K562 (cell line): ENCODE data around the gene CMSS1. TPM values are rescaled to one million over a fixed set of nuclear protein-coding genes. Genes with fewer than 3 reads are reported as not detected.

ENCODE experiments used
- CHD1 ChIP-seq: fragments of 200-600 bp; sonication (generic); IDR thresholded peaks from one replicate; pipeline ENCODE4 v1.6.1; 2012; ENCODE audit warnings: mild to moderate bottlenecking, moderate library complexity, low read length, inconsistent platforms
- CREM ChIP-seq: IDR thresholded peaks from 2 replicates; pipeline ENCODE4 v1.6.1; 2014; ENCODE audit warnings: antibody characterized with exemption, low read depth
- FOXA1 ChIP-seq: fragments of 450-650 bp; IDR thresholded peaks from 2 replicates; pipeline ENCODE4 v1.6.1; 2016; ENCODE audit warnings: mild to moderate bottlenecking, borderline replicate concordance
- GTF3C2 ChIP-seq: IDR thresholded peaks from 3 replicates; pipeline ENCODE4 v1.6.1; 2011; ENCODE audit warnings: borderline replicate concordance, mild to moderate bottlenecking, moderate library complexity; ENCODE audit not compliant: insufficient read length; ENCODE audit errors: extremely low read depth
- POLR2AphosphoS2 ChIP-seq: IDR thresholded peaks from 2 replicates; pipeline ENCODE4 v1.6.1; 2012; ENCODE audit warnings: low read length, improper control_type of control experiment
- ZBTB17 ChIP-seq: fragments of 450-650 bp; formaldehyde crosslinking; IDR thresholded peaks from 2 replicates; pipeline ENCODE4 v1.4.0; 2020; ENCODE audit warnings: mild to moderate bottlenecking
- ZNF133 ChIP-seq: fragments of 250-450 bp; sonication (Bioruptor Pico); IDR thresholded peaks from 2 replicates; pipeline ENCODE4 v1.4.0; 2020; ENCODE audit warnings: mild to moderate bottlenecking
- ZNF263 ChIP-seq: sonication (generic); formaldehyde crosslinking; IDR thresholded peaks from 2 replicates; pipeline ENCODE4 v1.8.0; 2022; ENCODE audit warnings: mild to moderate bottlenecking, missing genetic modification reagents, borderline replicate concordance
- ZNF592 ChIP-seq: fragments of 450-650 bp; IDR thresholded peaks from 2 replicates; pipeline ENCODE4 v1.6.1; 2017; ENCODE audit warnings: antibody characterized with exemption, mild to moderate bottlenecking
- polyA plus RNA-seq, 8 experiments: library from polyadenylated mRNA; depleted of rRNA in 4 of 8; stranded (reverse) in 5 of 8; unstranded in 3 of 8; fragments of >200 nt; fragmentation: Nextera tagmentation in 2 of 8; fragmentation: Illumina TruSeq in 1 of 8; extraction: Ambion mirVana in 2 of 8; extraction: Trizol in 1 of 8; gene quantifications; 2 replicates each; pipeline versions ENCODE4 v1.2.1 to v1.2.3, GENCODE V29; 2011 to 2014; ENCODE audit warnings: inconsistent platforms in 1 of 8, missing spikeins in 1 of 8
- total RNA-seq, 7 experiments: library from RNA; depleted of rRNA in 6 of 7; stranded (reverse); fragments of >200 nt in 6 of 7; fragmentation: Illumina TruSeq in 2 of 7; extraction: Trizol in 2 of 7; gene quantifications; 2 replicates each; pipeline versions ENCODE4 v1.2.1 to v1.2.3, GENCODE V29; 2011 to 2021; ENCODE audit warnings: low replicate concordance in 1 of 7
- TF ChIP-seq, protein P1 (sequence below): fragments of 250-450 bp; sonication (Bioruptor Pico); IDR thresholded peaks from 2 replicates; pipeline ENCODE4 v1.4.0; 2020; ENCODE audit warnings: mild to moderate bottlenecking, moderate library complexity
- TF ChIP-seq, protein P2 (sequence below): sonication (generic); formaldehyde crosslinking; IDR thresholded peaks from 2 replicates; pipeline ENCODE4 v1.8.0; 2022; ENCODE audit warnings: missing genetic modification reagents, mild to moderate bottlenecking, borderline replicate concordance

The CMSS1 gene
- total and polyA plus RNA-seq, 9 of the 15 experiments (the other 6 are each of a cell fraction or from before 2014, with no cell fraction given): 46.9 to 109 (median 72.3) TPM

GRCh38 chr3:100040451-100041225 lies 223.0 kb downstream of the CMSS1 start (continued):
- TF ChIP-seq, protein P1, sequence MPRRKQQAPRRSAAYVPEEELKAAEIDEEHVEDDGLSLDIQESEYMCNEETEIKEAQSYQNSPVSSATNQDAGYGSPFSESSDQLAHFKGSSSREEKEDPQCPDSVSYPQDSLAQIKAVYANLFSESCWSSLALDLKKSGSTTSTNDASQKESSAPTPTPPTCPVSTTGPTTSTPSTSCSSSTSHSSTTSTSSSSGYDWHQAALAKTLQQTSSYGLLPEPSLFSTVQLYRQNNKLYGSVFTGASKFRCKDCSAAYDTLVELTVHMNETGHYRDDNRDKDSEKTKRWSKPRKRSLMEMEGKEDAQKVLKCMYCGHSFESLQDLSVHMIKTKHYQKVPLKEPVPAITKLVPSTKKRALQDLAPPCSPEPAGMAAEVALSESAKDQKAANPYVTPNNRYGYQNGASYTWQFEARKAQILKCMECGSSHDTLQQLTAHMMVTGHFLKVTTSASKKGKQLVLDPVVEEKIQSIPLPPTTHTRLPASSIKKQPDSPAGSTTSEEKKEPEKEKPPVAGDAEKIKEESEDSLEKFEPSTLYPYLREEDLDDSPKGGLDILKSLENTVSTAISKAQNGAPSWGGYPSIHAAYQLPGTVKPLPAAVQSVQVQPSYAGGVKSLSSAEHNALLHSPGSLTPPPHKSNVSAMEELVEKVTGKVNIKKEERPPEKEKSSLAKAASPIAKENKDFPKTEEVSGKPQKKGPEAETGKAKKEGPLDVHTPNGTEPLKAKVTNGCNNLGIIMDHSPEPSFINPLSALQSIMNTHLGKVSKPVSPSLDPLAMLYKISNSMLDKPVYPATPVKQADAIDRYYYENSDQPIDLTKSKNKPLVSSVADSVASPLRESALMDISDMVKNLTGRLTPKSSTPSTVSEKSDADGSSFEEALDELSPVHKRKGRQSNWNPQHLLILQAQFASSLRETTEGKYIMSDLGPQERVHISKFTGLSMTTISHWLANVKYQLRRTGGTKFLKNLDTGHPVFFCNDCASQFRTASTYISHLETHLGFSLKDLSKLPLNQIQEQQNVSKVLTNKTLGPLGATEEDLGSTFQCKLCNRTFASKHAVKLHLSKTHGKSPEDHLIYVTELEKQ (CRISPR knock-in tag): no peak
- TF ChIP-seq ZBTB17 (CRISPR knock-in tag) (no peak), FOXA1 (no peak), ZNF133 (CRISPR knock-in tag) (no peak), CREM (no peak), ZNF263 (CRISPR knock-in tag) (no peak), ZNF592 (no peak), CHD1 (no peak), POLR2AphosphoS2 (no peak), GTF3C2 (no peak)
- TF ChIP-seq, protein P2, sequence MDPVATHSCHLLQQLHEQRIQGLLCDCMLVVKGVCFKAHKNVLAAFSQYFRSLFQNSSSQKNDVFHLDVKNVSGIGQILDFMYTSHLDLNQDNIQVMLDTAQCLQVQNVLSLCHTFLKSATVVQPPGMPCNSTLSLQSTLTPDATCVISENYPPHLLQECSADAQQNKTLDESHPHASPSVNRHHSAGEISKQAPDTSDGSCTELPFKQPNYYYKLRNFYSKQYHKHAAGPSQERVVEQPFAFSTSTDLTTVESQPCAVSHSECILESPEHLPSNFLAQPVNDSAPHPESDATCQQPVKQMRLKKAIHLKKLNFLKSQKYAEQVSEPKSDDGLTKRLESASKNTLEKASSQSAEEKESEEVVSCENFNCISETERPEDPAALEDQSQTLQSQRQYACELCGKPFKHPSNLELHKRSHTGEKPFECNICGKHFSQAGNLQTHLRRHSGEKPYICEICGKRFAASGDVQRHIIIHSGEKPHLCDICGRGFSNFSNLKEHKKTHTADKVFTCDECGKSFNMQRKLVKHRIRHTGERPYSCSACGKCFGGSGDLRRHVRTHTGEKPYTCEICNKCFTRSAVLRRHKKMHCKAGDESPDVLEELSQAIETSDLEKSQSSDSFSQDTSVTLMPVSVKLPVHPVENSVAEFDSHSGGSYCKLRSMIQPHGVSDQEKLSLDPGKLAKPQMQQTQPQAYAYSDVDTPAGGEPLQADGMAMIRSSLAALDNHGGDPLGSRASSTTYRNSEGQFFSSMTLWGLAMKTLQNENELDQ (CRISPR knock-in tag): no peak
